22Rv1 (cell line): ENCODE data around the gene MIDN.
A peak's percentile ranks its signal among the peaks of the same experiment; 100 is the strongest.

ENCODE experiments used
- H3K27ac ChIP-seq: fragments of 450-650 bp; 2 replicates; pipeline ENCODE4 v1.5.1; 2017
- CTCF ChIP-seq: fragments of 450-650 bp; IDR thresholded peaks from 2 replicates; pipeline ENCODE4 v1.5.1; 2017; ENCODE audit warnings: mild to moderate bottlenecking
- ZFX ChIP-seq: fragments of 450-650 bp; IDR thresholded peaks from 2 replicates; pipeline ENCODE4 v1.6.1; 2017; ENCODE audit warnings: antibody characterized with exemption, borderline replicate concordance

MIDN gene

GRCh38 chr19:1283207-1283916, 35.0 kb downstream of the MIDN start:
- H3K27ac ChIP-seq: peak overlapping the region; percentile 74
- TF ChIP-seq CTCF (no peak), ZFX (no peak)

GRCh38 chr19:1283917-1284292, 35.5 kb downstream of the MIDN start:
- peak overlapping the region; percentile 74 for H3K27ac ChIP-seq
- TF ChIP-seq ZFX: no peak
- no peak for TF ChIP-seq CTCF

GRCh38 chr19:1284293-1284978, 36.1 kb downstream of the MIDN start:
- TF ChIP-seq CTCF (no peak), ZFX (no peak)
- H3K27ac ChIP-seq: peak overlapping the region; percentile 74

- TF ChIP-seq CTCF (no peak), ZFX (no peak)
- peak overlapping the region; percentile 74 for H3K27ac ChIP-seq
These were observed 36.8 kb downstream of the MIDN start for GRCh38 chr19:1284979-1285736.

GRCh38 chr19:1285737-1286360, 37.5 kb downstream of the MIDN start, which contains the start of gene EFNA2:
EFNA2 (plus strand) TSS chr19:1285873; CDS start chr19:1286169, 296 bp downstream.
- peak within 1 kb of the TSS; percentile 74 for H3K27ac ChIP-seq
- TF ChIP-seq CTCF (peak; percentile 50), ZFX (no peak)

- TF ChIP-seq ZFX (no peak), CTCF (no peak)
- H3K27ac ChIP-seq: peak overlapping the region; percentile 74
These were observed 38.3 kb downstream of the MIDN start for GRCh38 chr19:1286487-1287353.
